ENCODE results near the gene ST3GAL4.

ST3GAL4 gene

GRCh38 chr11:126311401-126312291 is 43.8 kb upstream of the ST3GAL4 start:
- TF ChIP-seq ZFX (IDR thresholded peaks at IDR 0.05), result no peak
- TF ChIP-seq CTCF (conservative IDR thresholded peaks at IDR 0.05), result no peak
- no peak overlapping the region for H3K27ac ChIP-seq

- no peak overlapping the region for H3K27ac ChIP-seq
- TF ChIP-seq ZFX (IDR thresholded peaks at IDR 0.05) (no peak), CTCF (conservative IDR thresholded peaks at IDR 0.05) (no peak)
Observed at GRCh38 chr11:126312961-126313360, 42.5 kb upstream of the ST3GAL4 start.

GRCh38 chr11:126313826-126314225 is 41.7 kb upstream of the ST3GAL4 start:
- no peak overlapping the region for H3K27ac ChIP-seq
- TF ChIP-seq CTCF (conservative IDR thresholded peaks at IDR 0.05), result no peak

- TF ChIP-seq CTCF (conservative IDR thresholded peaks at IDR 0.05) (no peak), ZFX (IDR thresholded peaks at IDR 0.05) (no peak)
- no peak overlapping the region for H3K27ac ChIP-seq
Observed at GRCh38 chr11:126317432-126317755, 38.1 kb upstream of the ST3GAL4 start.

- no peak overlapping the region for H3K27ac ChIP-seq
- TF ChIP-seq CTCF (conservative IDR thresholded peaks at IDR 0.05) (no peak), ZFX (IDR thresholded peaks at IDR 0.05) (no peak)
Observed at GRCh38 chr11:126317756-126318573, 37.5 kb upstream of the ST3GAL4 start.

GRCh38 chr11:126318574-126319373 is 36.7 kb upstream of the ST3GAL4 start:
- TF ChIP-seq ZFX (IDR thresholded peaks at IDR 0.05) (no peak), CTCF (conservative IDR thresholded peaks at IDR 0.05) (no peak)
- no peak overlapping the region for H3K27ac ChIP-seq
